ENCODE measurements around the gene SPAG5.
"Not testable (repeated sequence)": the region's sequence is repeated elsewhere in the genome, so short reads cannot be mapped to it uniquely, and the experiment has no call there.

SPAG5 gene

DNA sequence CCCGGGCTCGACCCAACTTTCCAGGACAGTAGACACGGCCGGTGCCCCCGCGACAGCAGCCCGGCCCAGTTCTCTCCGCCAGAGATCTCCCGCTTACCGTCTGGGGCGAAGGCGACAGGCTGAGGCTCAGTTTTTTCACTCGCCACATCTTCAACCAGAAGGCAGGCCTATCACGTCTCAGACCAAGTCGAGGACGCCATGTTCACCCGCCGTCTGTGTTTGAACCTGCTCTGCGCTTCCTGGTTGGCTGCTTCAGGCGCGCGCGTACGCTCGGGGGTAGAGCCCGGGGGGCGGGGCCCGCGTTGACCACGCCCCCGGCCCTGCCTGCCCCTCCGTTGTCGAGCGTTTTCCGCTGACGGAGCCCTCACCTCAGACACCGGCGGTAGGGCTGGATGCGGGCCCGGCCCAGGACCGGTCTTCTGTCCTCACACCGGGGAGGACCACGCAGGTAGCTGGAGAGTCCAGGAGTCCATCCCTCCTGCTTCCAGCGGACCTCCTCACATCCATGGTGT is at the start of gene SPAG5:
Gene SPAG5, minus strand, starts transcription at position 227 of the 512 bp plus-strand sequence. Its CDS starts 79 bp downstream, at position 148.
- DNase-seq = peak; percentile 94 to 95

GRCh38 chr17:28646039-28646754 is 47.4 kb upstream of the SPAG5 start:
- peak in 1 of 2 donors; percentile 16 for DNase-seq

GRCh38 chr17:28645576-28645939 is 46.7 kb upstream of the SPAG5 start:
- no peak for DNase-seq

GRCh38 chr17:28644787-28645575 is 46.2 kb upstream of the SPAG5 start, which contains the start of gene BLTP2:
Gene BLTP2, minus strand, starts transcription at chr17:28645158. Its CDS starts 102 bp downstream, at chr17:28645056.
- peak; percentile 96 to 97 for DNase-seq

GRCh38 chr17:28643983-28644786 is 45.4 kb upstream of the SPAG5 start:
- peak; percentile 25 to 48 for DNase-seq

DNA sequence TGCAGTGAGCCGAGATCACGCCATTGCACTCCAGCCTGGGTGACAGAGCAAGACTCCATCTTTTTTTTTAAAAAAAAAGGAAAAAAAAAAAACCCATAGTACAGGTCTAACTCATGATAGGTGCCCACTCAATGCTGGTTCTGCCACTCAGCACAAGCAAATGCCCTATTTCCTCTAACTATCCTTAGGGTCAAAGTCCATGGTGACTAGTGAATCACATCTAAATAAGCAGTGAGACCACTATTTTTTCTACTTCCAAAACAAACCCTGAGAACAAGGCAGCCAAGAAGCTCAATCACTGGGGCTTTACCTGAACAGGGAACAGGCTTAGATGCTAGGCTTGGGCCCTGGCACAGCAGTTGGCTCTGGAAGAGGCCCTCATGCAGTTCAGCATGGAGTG is 42.8 kb upstream of the SPAG5 start:
- DNase-seq = no peak

DNA sequence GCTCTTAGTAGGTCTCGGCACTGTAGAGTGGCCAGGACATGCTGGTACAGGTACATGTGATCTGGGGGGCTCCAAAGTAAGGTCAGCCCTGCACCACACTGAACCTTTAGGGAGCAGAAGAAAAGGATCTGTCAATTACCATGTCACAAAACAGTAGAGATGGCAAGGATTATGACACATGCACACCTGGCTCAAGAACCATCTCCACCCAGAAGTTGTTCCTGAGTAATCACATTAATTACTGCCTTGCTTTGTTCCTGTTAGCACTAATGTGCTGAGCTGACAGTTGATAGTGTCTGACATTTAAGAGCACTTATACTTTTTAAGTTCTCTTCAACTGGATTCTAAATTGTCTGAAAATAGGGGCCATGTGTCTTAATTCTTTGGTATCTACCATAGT is 36.7 kb upstream of the SPAG5 start:
- no peak for DNase-seq

DNA sequence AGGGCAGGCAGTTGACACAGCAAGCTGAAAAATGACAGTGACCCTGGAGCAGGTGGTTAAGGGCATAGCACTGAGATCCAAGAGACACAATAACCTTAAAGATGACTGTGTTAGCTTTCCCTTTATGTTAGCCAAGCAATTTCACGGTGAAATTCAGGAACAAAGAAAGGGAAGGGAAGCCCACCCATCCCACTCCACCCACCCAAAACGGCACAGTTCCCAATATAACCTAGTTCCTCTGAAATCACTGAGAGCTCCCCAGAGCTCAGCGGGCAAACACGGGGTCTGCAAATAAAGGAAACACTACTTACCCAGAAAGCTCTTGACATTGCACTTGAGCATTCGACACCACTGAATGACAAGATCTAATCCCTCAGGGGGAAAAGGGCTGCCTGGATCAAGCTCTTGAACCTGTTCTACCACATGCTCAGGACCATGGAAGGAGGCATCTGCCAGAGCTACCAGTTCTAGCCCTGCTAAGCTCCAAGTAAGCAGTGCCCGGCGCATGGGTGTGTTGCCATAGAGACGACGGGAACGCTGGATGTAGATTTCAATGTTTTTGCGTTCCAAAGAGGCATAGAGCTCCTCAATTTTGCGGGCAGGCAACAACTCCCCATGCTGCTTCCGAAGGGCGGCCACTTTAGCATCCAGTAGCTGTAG is 35.5 kb upstream of the SPAG5 start:
- no peak for DNase-seq

DNA sequence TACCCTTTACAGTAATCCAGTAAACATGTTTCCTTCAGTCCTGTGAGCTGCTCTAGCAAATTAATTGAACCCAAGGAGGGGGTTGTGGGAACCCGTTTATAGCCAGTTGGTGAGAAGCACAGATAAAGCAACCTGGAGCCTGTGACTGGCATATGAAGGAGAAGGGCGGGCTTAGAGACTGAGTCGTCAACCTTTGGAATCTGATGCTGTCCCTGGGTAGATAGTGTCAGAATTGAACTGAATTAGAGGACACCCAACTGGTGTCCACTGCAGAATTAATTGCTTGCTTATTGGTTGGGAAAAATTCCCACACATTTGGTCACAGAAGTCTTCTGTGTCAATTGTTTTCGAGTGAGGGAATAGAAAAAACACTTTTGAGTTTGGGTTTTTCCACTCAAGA is 28.0 kb upstream of the SPAG5 start:
- no peak for DNase-seq

DNA sequence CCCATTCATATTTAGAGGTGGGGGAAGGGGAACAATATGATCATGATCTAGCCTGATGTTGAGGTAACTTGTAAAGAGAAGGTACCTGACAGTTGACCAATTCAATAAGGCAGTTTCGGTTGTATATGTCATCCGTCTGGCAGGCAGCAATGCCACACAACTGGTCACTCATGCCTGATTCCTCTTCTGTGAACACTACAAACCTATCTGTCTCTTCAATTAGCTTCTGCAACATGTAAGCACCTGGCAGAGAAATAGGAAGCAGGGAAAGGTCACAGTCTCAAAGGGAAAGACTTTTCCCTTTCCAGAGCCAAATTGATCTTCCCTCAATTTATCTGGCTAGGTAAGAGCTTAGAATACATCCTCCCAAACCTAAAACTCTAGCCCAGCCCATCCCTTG is 25.3 kb upstream of the SPAG5 start:
- DNase-seq = no peak

DNA sequence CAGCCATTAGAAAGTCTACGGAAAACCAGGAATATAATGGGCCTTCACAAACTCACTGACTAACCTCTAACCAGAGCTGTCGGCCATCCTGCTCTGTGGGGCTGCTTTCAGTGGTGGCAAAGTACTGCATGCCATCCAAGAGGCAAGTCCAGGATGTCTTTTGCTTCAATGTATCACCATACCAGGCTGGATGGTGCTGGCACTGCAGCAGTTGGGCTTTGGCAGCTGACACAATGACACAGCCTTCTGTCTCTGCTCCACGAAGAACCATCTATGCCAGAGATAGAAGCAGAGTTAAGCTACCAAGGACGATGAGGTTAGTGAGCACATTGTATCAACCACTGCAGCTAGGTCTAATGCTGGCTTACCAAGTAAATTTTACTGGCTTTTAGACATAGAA is 24.9 kb upstream of the SPAG5 start:
- DNase-seq = no peak

DNA sequence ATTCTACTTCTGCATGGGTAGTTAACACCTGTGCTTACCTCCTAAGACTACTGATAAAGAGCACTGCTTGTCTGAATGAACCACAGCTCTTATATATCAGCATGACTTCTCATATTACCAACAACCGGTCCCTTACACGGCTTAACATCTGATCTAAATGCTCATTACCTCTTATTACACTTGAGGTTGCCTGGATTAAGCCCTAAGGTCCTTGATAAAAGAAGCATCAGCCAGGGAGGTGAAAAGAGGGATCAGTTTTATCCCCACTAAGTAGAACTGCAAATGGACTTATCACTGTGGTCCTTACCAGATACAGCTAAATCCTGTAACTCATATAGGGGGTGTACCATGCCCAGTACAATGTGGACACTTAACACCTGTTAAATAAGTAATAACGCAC is 23.4 kb upstream of the SPAG5 start:
- no peak for DNase-seq

- DNase-seq = no peak
These were observed 21.2 kb upstream of the SPAG5 start for GRCh38 chr17:28620010-28620409.

- DNase-seq = no peak
These were observed 19.6 kb upstream of the SPAG5 start for GRCh38 chr17:28618464-28618863.

DNA sequence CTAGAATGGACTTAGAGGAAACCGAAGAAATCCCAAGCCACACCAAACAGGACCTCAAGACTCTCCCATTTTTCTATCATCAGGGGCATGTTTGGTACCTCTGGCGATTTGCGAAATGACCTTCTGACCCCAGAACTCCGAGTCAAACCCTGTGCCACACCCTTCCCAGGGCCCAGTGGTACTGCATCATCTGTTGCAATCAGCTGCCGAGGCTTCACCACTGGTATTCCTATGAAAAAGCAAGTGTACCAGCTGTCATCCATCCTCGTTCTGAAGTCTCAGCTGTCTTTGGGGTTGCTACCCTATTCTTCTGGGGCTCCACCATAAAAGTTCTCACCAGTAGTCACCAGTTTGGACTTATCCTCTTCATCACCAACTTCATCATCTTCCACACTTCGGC is 17.5 kb upstream of the SPAG5 start:
- no peak for DNase-seq

- no peak for DNase-seq
These were observed 16.6 kb upstream of the SPAG5 start for GRCh38 chr17:28615260-28615940.

DNA sequence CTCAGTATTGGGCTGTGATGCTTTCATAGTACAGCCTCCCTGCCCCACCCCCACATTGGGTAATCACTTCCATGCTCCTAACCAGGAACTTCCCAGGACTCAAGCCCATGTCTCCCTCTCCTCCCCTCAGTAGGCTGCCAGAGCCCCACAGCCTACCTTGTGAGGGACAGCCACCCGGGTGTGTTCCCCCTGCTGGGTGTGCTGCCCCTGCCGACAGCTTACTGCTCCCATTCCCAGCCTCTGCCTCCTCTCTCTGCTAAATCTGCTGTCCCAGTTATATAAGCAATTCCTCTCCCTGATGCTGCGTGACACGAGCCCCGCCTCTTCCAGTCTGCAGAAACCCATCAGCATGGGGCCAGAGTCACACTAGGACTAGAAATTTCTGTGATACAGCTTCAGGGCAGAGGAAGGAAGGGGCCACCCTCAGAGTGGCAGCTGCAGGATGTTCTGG is 15.1 kb upstream of the SPAG5 start, which contains the start of gene RSKR:
Gene RSKR, minus strand, starts transcription at position 255 of the 451 bp plus-strand sequence. Its CDS starts 24 bp downstream, at position 231.
- DNase-seq = no peak

GRCh38 chr17:28612936-28613872 is 14.4 kb upstream of the SPAG5 start:
- DNase-seq = peak; percentile 32 to 48

- no peak for DNase-seq
These were observed 13.7 kb upstream of the SPAG5 start for GRCh38 chr17:28612531-28612930.

- DNase-seq = no peak
These were observed 11.6 kb upstream of the SPAG5 start for GRCh38 chr17:28610376-28610775.

- DNase-seq = not testable (repeated sequence)
These were observed 5.2 kb upstream of the SPAG5 start for GRCh38 chr17:28604031-28604430.

Measured in CD4-positive, alpha-beta T cell treated with Interleukin-1 beta for 1 hour (primary cell).